Stimulated activated naive B cell treated with anti-CD40 and anti-IgM and Interleukin-4, amounts not matched to agents 10 μg/mL and 1 μg/mL and 100 μg/mL, for 72 hours (primary cell): ENCODE measurements around the gene PTPRN2.

Experiments
- ATAC-seq, 2 donors: fragments of 150-1000 bp; cut with Tn5 transposase; replicated peaks; 2 replicates each; pipeline ENCODE4 v1.10.0; 2021; ENCODE audit warnings: moderate library complexity in 1 of 2
- DNase-seq: peaks from one replicate; pipeline ENCODE4 v3.0.0; 2021
- H3K27ac Mint-ChIP-seq: one replicate; pipeline ENCODE4 v1.8.0; 2022; ENCODE audit warnings: mild to moderate bottlenecking, mixed read lengths
- H3K27me3 Mint-ChIP-seq, 2 donors: one replicate each; pipeline ENCODE4 v1.8.0; 2022; ENCODE audit warnings: mixed read lengths in 2 of 2
- H3K36me3 Mint-ChIP-seq, 2 donors: one replicate each; pipeline ENCODE4 v1.8.0; 2022; ENCODE audit warnings: mixed read lengths in 2 of 2, mild to moderate bottlenecking in 1 of 2
- H3K4me1 Mint-ChIP-seq, 2 donors: one replicate each; pipeline ENCODE4 v1.8.0; 2022; ENCODE audit warnings: mixed read lengths in 2 of 2, mild to moderate bottlenecking in 1 of 2
- H3K4me3 Mint-ChIP-seq, 2 donors: one replicate each; pipeline ENCODE4 v1.8.0; 2022; ENCODE audit warnings: mild to moderate bottlenecking in 2 of 2, mixed read lengths in 2 of 2, moderate library complexity in 1 of 2
- H3K9me3 Mint-ChIP-seq, 2 donors: one replicate each; pipeline ENCODE4 v1.8.0; 2022; ENCODE audit warnings: mixed read lengths in 2 of 2, mild to moderate bottlenecking in 1 of 2

PTPRN2 gene

DNA sequence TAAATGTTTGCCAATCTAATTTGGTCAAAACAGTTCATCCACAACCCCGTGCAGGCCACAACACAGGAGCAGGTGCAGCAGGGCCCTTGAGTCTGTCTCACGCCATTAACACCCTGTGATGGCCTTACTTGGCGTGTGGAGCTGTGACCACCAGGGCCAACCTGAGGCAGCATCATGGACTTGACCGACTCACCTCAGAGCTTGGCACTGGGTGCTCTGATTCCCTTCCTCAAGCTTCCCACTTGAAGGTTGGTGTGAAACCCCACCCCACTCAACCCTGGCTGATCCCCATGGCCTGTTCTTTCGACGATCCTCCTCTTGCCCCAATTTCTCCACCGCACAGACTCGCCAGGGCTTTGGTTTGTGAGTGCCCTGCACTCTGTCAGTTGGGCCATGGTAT, 623.1 kb downstream of the PTPRN2 start:
- Mint-ChIP-seq H3K9me3 (peaks cover 3 to 6% of the 10 kb centered on the region in 2 donors), H3K27me3 (peaks cover 0 to 3% of the 10 kb centered on the region in 2 donors), H3K36me3 (peaks cover 0 to 2% of the 10 kb centered on the region in 2 donors), H3K4me3 (no peak overlapping the region), H3K4me1 (no peaks in the 10 kb centered on the region), H3K27ac (no peak overlapping the region)
- no peak for DNase-seq
- ATAC-seq: no peak

DNA sequence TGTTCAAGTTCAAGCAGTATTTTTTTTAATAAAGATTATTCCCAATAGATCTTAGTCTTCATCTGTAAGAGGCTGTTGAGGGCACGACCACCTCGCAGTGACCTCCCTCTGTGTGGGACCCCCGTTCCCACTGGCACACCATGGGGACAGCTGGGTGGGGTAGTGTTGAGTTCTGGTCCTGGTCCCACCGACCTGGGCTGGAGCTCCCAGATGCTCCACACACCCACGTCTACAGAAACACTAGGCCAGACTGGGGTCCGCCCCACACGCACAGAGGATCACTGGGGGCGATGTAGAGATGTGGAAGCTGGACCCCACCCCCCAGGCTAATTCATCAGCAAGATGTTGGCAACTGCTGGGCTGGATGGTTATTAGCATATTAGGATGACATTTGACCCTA, 623.6 kb downstream of the PTPRN2 start:
- H3K4me1 Mint-ChIP-seq: no peaks in the 10 kb centered on the region
- no peak for DNase-seq
- no peak overlapping the region for H3K27ac Mint-ChIP-seq
- H3K9me3 Mint-ChIP-seq: peaks cover 3 to 5% of the 10 kb centered on the region in 2 donors
- no peak for ATAC-seq
- peaks cover 0 to 3% of the 10 kb centered on the region in 2 donors for H3K27me3 Mint-ChIP-seq
- H3K4me3 Mint-ChIP-seq: no peak overlapping the region
- H3K36me3 Mint-ChIP-seq: no peaks in the 10 kb centered on the region

- no peak overlapping the region for H3K27ac Mint-ChIP-seq
- ATAC-seq (no peak), DNase-seq (no peak)
- no peaks in the 10 kb centered on the region for H3K36me3 Mint-ChIP-seq
- no peak overlapping the region for H3K4me3 Mint-ChIP-seq
- H3K9me3 Mint-ChIP-seq: peaks cover 3 to 6% of the 10 kb centered on the region in 2 donors
- H3K4me1 Mint-ChIP-seq: no peaks in the 10 kb centered on the region
- peaks cover 0 to 3% of the 10 kb centered on the region in 2 donors for H3K27me3 Mint-ChIP-seq
Observed at GRCh38 chr7:157963526-157963925, 624.1 kb downstream of the PTPRN2 start.

GRCh38 chr7:157962458-157963306, 624.9 kb downstream of the PTPRN2 start:
- Mint-ChIP-seq H3K36me3 (no peaks in the 10 kb centered on the region), H3K27me3 (peaks cover 0 to 3% of the 10 kb centered on the region in 2 donors), H3K4me1 (no peaks in the 10 kb centered on the region), H3K9me3 (peaks cover 3 to 11% of the 10 kb centered on the region in 2 donors), H3K27ac (no peak overlapping the region), H3K4me3 (no peak overlapping the region)
- ATAC-seq: no peak
- DNase-seq: no peak

GRCh38 chr7:157961731-157962457, 625.7 kb downstream of the PTPRN2 start:
- H3K4me1 Mint-ChIP-seq: no peaks in the 10 kb centered on the region
- DNase-seq (no peak), ATAC-seq (no peak)
- H3K4me3 Mint-ChIP-seq: no peak overlapping the region
- peaks cover 0 to 3% of the 10 kb centered on the region in 2 donors for H3K27me3 Mint-ChIP-seq
- H3K27ac Mint-ChIP-seq: no peak overlapping the region
- peaks cover 3 to 13% of the 10 kb centered on the region in 2 donors for H3K9me3 Mint-ChIP-seq
- H3K36me3 Mint-ChIP-seq: no peaks in the 10 kb centered on the region

GRCh38 chr7:157955348-157955999, 632.1 kb downstream of the PTPRN2 start:
- peaks cover 0 to 10% of the 10 kb centered on the region in 2 donors for H3K27me3 Mint-ChIP-seq
- peaks cover 0 to 10% of the 10 kb centered on the region in 2 donors for H3K9me3 Mint-ChIP-seq
- DNase-seq: no peak
- no peak for ATAC-seq
- H3K4me1 Mint-ChIP-seq: no peaks in the 10 kb centered on the region
- no peaks in the 10 kb centered on the region for H3K36me3 Mint-ChIP-seq
- H3K4me3 Mint-ChIP-seq: no peak overlapping the region
- no peak overlapping the region for H3K27ac Mint-ChIP-seq

GRCh38 chr7:157954901-157955300, 632.7 kb downstream of the PTPRN2 start:
- H3K9me3 Mint-ChIP-seq: peaks cover 0 to 13% of the 10 kb centered on the region in 2 donors
- no peak overlapping the region for H3K27ac Mint-ChIP-seq
- no peak for ATAC-seq

DNA sequence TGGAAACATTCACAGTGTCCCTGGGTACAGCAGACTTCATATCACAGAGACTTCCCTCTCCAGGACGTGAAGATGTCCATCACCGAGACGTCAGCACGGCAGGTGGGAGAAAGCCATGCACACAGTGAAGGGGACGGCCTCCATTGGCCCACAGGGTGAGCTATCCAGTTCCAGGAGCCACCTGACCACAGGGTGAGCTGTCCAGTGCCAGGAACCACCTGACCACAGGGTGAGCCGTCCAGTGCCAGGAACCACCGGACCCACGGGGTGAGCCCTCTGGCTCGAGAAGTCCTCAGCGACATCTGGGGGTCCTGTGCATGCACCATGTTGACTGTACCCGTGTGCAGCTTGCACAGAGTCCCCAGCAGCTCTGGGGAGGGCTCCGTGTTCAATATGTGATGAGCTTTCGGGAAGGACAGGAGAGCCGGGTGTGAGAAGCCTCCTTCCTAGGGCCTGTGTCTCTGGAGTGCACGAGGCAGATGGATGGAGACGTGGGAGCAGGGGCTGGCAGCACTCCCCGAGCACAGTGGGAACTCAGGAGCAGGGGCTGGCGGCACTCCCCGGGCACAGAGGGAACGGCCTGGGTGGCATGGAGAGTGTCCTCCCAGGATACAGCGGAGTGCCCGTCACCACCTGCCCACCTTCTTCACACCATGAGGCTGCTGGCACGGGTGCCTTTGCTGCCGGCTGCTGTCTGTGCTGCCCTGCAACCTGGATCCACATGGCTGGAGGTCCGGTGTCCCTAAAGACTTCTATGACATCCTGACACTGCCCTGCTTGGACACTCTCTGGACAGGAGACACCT, 634.6 kb downstream of the PTPRN2 start:
- H3K27me3 Mint-ChIP-seq: peaks cover 0 to 10% of the 10 kb centered on the region in 2 donors
- H3K4me1 Mint-ChIP-seq: no peaks in the 10 kb centered on the region
- H3K9me3 Mint-ChIP-seq: peaks cover 0 to 11% of the 10 kb centered on the region in 2 donors
- no peak overlapping the region for H3K4me3 Mint-ChIP-seq
- DNase-seq (no peak), ATAC-seq (no peak)
- H3K27ac Mint-ChIP-seq: no peak overlapping the region
- no peaks in the 10 kb centered on the region for H3K36me3 Mint-ChIP-seq

More at GRCh38 chr7:157954901-157955300, 632.7 kb downstream of the PTPRN2 start:
- H3K36me3 Mint-ChIP-seq: no peaks in the 10 kb centered on the region
- no peak for DNase-seq
- H3K27me3 Mint-ChIP-seq: peaks cover 0 to 10% of the 10 kb centered on the region in 2 donors
- no peaks in the 10 kb centered on the region for H3K4me1 Mint-ChIP-seq
- no peak overlapping the region for H3K4me3 Mint-ChIP-seq

DNA sequence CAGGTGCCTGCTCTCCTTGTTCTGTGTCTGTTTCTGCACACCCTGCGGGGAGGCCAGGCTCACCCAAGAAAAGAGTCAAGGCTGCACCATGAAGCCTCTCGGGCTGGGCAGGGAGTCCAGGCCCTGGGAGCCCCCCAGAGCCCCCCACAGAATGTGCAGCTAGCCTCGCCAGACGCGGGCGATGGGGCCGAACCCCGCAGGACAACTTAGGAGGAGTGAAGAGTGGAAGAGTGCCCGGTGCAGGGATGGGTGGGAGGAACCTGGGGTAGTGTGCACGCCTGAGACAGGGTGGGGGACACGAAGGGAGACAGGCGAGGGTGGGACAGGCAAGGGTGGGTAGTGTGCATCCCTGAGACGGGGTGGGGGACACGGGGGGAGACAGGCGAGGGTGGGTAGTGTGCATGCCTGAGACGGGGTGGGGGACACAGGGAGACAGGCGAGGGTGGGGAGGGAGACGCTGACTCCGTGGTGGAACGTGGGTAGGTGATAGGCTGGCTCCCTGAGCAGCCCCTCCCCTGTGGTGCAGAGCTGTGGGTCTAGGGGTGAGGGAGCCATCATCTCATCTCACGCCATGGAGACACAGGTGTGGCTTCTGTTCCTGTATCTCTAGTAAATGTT, 635.5 kb downstream of the PTPRN2 start:
- no peak overlapping the region for H3K27ac Mint-ChIP-seq
- ATAC-seq (no peak), DNase-seq (no peak)
- H3K9me3 Mint-ChIP-seq: peaks cover 0 to 9% of the 10 kb centered on the region in 2 donors
- H3K27me3 Mint-ChIP-seq: peaks cover 0 to 10% of the 10 kb centered on the region in 2 donors
- H3K36me3 Mint-ChIP-seq: no peaks in the 10 kb centered on the region
- no peaks in the 10 kb centered on the region for H3K4me1 Mint-ChIP-seq
- H3K4me3 Mint-ChIP-seq: no peak overlapping the region

DNA sequence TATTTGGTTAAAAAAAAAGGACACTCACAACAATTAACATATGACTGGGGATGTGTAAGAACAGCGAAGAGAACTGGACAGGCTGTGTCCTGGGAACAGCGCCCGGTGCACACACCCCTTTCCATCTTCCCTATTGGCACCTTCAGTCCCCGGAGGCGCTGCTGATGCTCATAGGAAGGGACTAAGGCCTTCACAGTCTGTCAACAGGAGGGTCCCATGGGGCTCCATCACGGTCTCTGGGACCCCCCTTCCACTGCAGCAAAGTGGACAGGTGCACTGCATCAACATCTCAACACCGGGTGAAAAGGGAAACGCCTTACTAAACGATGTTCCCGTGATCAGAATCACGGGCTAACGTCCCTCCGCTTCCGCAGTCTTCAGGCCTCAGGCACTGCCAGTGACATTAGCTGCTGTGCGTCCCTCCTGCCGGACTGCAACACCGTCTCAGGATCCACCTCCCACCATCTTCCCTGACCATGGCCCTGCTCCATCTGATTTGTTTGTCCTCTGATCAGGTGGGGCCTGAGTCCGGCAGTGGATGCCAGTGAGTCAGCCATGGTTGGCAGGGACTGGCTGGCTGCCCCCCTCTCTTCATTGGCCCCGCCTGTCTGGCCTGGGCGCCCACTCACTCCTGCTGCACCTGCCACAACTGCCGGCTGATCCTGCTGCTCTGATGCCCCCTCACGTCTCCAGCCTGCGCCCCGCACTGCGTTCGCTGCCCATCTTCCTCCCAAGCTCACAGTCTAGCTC, 636.1 kb downstream of the PTPRN2 start:
- Mint-ChIP-seq H3K9me3 (peaks cover 0 to 13% of the 10 kb centered on the region in 2 donors), H3K4me3 (no peak overlapping the region), H3K27me3 (peaks cover 0 to 10% of the 10 kb centered on the region in 2 donors), H3K4me1 (no peaks in the 10 kb centered on the region), H3K27ac (no peak overlapping the region), H3K36me3 (no peaks in the 10 kb centered on the region)
- ATAC-seq: no peak
- no peak for DNase-seq

GRCh38 chr7:157949711-157950110, 637.9 kb downstream of the PTPRN2 start:
- no peak overlapping the region for H3K27ac Mint-ChIP-seq
- H3K4me3 Mint-ChIP-seq: no peak overlapping the region
- no peak for DNase-seq
- ATAC-seq: no peak
- no peaks in the 10 kb centered on the region for H3K36me3 Mint-ChIP-seq
- H3K27me3 Mint-ChIP-seq: peaks cover 0 to 14% of the 10 kb centered on the region in 2 donors
- H3K4me1 Mint-ChIP-seq: no peaks in the 10 kb centered on the region
- peaks cover 0 to 16% of the 10 kb centered on the region in 2 donors for H3K9me3 Mint-ChIP-seq

GRCh38 chr7:157947504-157947903, 640.1 kb downstream of the PTPRN2 start:
- DNase-seq (no peak), ATAC-seq (no peak)
- peaks cover 0 to 10% of the 10 kb centered on the region in 2 donors for H3K27me3 Mint-ChIP-seq
- H3K27ac Mint-ChIP-seq: no peak overlapping the region
- H3K4me1 Mint-ChIP-seq: no peaks in the 10 kb centered on the region
- no peaks in the 10 kb centered on the region for H3K36me3 Mint-ChIP-seq
- H3K9me3 Mint-ChIP-seq: peaks cover 0 to 19% of the 10 kb centered on the region in 2 donors
- H3K4me3 Mint-ChIP-seq: no peak overlapping the region
